ENCODE data around the gene BOLA1.
"Not testable (repeated sequence)": the region's sequence is repeated elsewhere in the genome, so short reads cannot be mapped to it uniquely, and the experiment has no call there.

BOLA1 gene

DNA sequence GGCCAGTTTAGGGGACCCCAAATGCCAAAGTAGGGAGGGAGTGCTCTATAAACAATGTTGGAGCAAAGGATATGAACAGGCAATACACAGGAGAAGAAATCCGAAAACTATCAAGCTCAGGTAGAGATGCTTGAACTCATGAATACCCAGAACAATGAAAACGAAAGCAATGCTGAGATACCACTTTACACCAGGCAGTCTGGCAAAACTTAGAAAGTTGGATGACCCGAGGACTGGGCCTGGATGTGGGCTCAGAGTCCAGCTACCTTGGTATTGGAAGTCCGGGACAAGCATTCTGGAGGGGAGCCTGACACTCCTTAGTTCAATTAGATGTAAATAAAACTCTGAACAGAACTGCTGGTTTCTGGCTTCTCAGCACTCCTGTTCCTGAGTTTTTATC lies 26.3 kb upstream of the BOLA1 start:
- H3K4me1 ChIP-seq (ENCODE audit: control insufficient read depth, insufficient read depth, low read length); H3K36me3 ChIP-seq (ENCODE audit: control insufficient read depth, insufficient read depth, low read length); H3K27ac ChIP-seq (ENCODE audit: insufficient read depth, low read depth, low read length, poor library complexity, severe bottlenecking); H3K27me3 ChIP-seq (ENCODE audit: control insufficient read depth, insufficient read depth, low read length, poor library complexity, severe bottlenecking); H3K4me3 ChIP-seq (ENCODE audit: insufficient read depth, low read depth, low read length); H3K9me3 ChIP-seq (ENCODE audit: control insufficient read depth, low read length): not testable (repeated sequence)
- WGBS, 2 experiments: no CpG with 5 or more reads among the region's 4 CpGs

GRCh38 chr1:149877211-149877946 lies 22.0 kb upstream of the BOLA1 start:
- no peak overlapping the region for H3K4me3 ChIP-seq (ENCODE audit: insufficient read depth, low read depth, low read length)
- no peaks in the 10 kb centered on the region for H3K36me3 ChIP-seq (ENCODE audit: control insufficient read depth, insufficient read depth, low read length)
- 86 to 94% methylated on average over 7 of the region's 7 CpGs for WGBS, 2 experiments

GRCh38 chr1:149879556-149879955 lies 19.8 kb upstream of the BOLA1 start:
- Histone ChIP-seq H3K27ac (ENCODE audit: insufficient read depth, low read depth, low read length, poor library complexity, severe bottlenecking) (no peak overlapping the region), H3K27me3 (ENCODE audit: control insufficient read depth, insufficient read depth, low read length, poor library complexity, severe bottlenecking) (no peaks in the 10 kb centered on the region), H3K4me3 (ENCODE audit: insufficient read depth, low read depth, low read length) (no peak overlapping the region), H3K36me3 (ENCODE audit: control insufficient read depth, insufficient read depth, low read length) (no peaks in the 10 kb centered on the region), H3K4me1 (ENCODE audit: control insufficient read depth, insufficient read depth, low read length) (peaks cover 4% of the 10 kb centered on the region), H3K9me3 (ENCODE audit: control insufficient read depth, low read length) (no peaks in the 10 kb centered on the region)
- 94 to 100% methylated on average over 1 of the region's 1 CpG for WGBS, 2 experiments

More at GRCh38 chr1:149877211-149877946, 22.0 kb upstream of the BOLA1 start:
- Histone ChIP-seq H3K27ac (ENCODE audit: insufficient read depth, low read depth, low read length, poor library complexity, severe bottlenecking) (no peak overlapping the region), H3K27me3 (ENCODE audit: control insufficient read depth, insufficient read depth, low read length, poor library complexity, severe bottlenecking) (no peaks in the 10 kb centered on the region), H3K9me3 (ENCODE audit: control insufficient read depth, low read length) (no peaks in the 10 kb centered on the region), H3K4me1 (ENCODE audit: control insufficient read depth, insufficient read depth, low read length) (no peaks in the 10 kb centered on the region)

DNA sequence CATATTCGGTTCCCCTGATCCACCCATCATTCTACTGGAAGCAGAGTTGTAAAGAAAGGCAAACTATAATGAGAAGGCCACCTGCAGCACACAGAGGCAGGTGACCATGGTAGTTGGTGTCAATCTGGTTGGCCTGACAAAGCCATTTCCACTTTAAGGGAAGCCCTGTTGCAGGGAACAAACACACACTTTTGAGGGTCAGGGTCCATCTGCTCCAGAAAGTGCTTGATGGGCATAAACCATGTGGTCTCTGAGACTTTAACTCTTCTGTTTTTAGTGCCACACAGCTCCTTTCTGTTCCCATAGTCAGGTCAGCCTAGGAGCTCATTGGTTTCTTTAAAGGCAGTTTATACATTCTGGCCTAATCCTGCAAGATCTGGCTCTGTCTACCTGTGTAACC lies 17.5 kb upstream of the BOLA1 start:
- Histone ChIP-seq H3K4me1 (ENCODE audit: control insufficient read depth, insufficient read depth, low read length) (peaks cover 4% of the 10 kb centered on the region), H3K36me3 (ENCODE audit: control insufficient read depth, insufficient read depth, low read length) (no peaks in the 10 kb centered on the region), H3K27me3 (ENCODE audit: control insufficient read depth, insufficient read depth, low read length, poor library complexity, severe bottlenecking) (no peaks in the 10 kb centered on the region), H3K27ac (ENCODE audit: insufficient read depth, low read depth, low read length, poor library complexity, severe bottlenecking) (no peak overlapping the region), H3K4me3 (ENCODE audit: insufficient read depth, low read depth, low read length) (no peak overlapping the region), H3K9me3 (ENCODE audit: control insufficient read depth, low read length) (no peaks in the 10 kb centered on the region)
- WGBS, 2 experiments: 80 to 84% methylated on average over 1 of the region's 1 CpG

DNA sequence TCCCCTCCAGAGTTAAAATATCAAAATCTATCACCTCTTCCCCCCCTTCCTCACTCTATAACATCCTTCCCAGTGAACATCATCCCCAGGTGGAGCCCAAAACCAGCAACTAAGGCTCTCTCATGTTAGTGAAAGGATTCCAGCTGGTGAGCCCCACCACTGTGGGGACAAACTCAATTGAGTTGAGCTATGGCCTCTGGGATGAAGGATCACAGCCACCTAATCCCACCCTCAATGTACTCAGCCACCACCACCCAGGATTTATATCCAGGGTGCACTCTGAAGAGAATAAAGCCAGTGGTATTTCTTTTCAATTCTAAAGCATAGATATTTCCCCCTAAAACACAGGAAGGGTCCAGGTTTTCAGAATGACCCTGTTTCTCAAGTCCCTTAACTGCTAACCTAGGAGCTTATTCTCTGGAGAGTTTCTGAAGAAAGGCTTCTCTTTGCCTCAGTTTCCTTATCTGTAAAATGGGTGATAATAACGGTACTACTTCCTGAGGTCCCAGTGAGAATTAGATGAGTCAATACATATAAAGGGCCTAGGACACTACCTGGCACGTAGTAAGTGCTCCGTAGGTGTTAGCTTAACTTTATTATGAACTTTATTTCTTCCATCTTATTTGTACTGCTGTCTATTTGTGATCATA lies 15.6 kb upstream of the BOLA1 start:
- no peaks in the 10 kb centered on the region for H3K36me3 ChIP-seq (ENCODE audit: control insufficient read depth, insufficient read depth, low read length)
- H3K4me1 ChIP-seq (ENCODE audit: control insufficient read depth, insufficient read depth, low read length): peaks cover 4% of the 10 kb centered on the region
- H3K27me3 ChIP-seq (ENCODE audit: control insufficient read depth, insufficient read depth, low read length, poor library complexity, severe bottlenecking): no peaks in the 10 kb centered on the region
- no peak overlapping the region for H3K27ac ChIP-seq (ENCODE audit: insufficient read depth, low read depth, low read length, poor library complexity, severe bottlenecking)
- H3K9me3 ChIP-seq (ENCODE audit: control insufficient read depth, low read length): no peaks in the 10 kb centered on the region
- 88 to 89% methylated on average over 3 of the region's 3 CpGs for WGBS, 2 experiments
- H3K4me3 ChIP-seq (ENCODE audit: insufficient read depth, low read depth, low read length): no peak overlapping the region

GRCh38 chr1:149884433-149885338 lies 14.7 kb upstream of the BOLA1 start:
- Histone ChIP-seq H3K9me3 (ENCODE audit: control insufficient read depth, low read length) (no peaks in the 10 kb centered on the region), H3K27ac (ENCODE audit: insufficient read depth, low read depth, low read length, poor library complexity, severe bottlenecking) (peak overlapping the region; percentile 98), H3K27me3 (ENCODE audit: control insufficient read depth, insufficient read depth, low read length, poor library complexity, severe bottlenecking) (no peaks in the 10 kb centered on the region), H3K4me1 (ENCODE audit: control insufficient read depth, insufficient read depth, low read length) (peaks cover 4% of the 10 kb centered on the region), H3K36me3 (ENCODE audit: control insufficient read depth, insufficient read depth, low read length) (no peaks in the 10 kb centered on the region), H3K4me3 (ENCODE audit: insufficient read depth, low read depth, low read length) (peak overlapping the region; percentile 80)
- 10 to 18% methylated on average over 7 to 9 of the region's 9 CpGs for WGBS, 2 experiments

DNA sequence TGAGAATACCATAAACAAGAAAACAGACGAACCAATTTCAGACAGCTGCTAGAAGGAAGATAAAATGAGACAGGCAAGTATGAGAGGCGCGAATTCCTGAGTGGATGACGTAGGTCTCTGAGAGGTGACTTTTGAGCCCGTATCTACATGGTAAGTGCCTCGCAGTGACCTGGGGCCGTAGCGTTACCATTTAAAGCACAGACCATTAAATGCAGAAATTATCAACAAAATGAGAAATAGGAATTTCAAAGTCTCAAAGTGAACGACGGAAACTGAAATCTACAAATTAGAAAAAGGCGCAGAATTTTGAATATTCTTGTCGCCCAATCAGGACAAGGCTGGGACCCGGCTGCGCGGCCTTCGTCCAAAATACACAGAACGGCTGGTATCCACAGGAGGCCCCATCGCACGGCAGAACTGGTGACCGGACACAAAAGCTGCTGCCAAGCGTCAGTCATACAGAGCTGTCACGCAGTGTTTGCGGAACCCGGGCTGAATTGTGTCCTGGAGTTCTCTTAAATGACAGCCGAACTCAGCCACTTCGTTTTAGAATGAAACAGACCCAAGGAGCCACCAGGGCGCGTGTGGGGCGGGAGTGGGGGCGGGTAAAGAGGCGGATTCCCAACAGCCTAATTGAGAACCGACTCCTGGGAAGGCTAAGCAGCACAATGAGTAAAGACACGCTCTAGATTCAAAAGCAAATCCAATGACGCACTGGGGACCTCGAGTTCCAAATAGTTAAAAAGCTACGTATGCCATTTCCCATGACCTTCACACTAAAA lies 13.8 kb upstream of the BOLA1 start:
- no peaks in the 10 kb centered on the region for H3K36me3 ChIP-seq (ENCODE audit: control insufficient read depth, insufficient read depth, low read length)
- peak overlapping the region; percentile 80 for H3K4me3 ChIP-seq (ENCODE audit: insufficient read depth, low read depth, low read length)
- no peaks in the 10 kb centered on the region for H3K27me3 ChIP-seq (ENCODE audit: control insufficient read depth, insufficient read depth, low read length, poor library complexity, severe bottlenecking)
- WGBS, 2 experiments: 1% methylated on average over 35 to 36 of the region's 36 CpGs
- peak overlapping the region; percentile 98 for H3K27ac ChIP-seq (ENCODE audit: insufficient read depth, low read depth, low read length, poor library complexity, severe bottlenecking)
- H3K9me3 ChIP-seq (ENCODE audit: control insufficient read depth, low read length): no peaks in the 10 kb centered on the region
- peaks cover 4% of the 10 kb centered on the region for H3K4me1 ChIP-seq (ENCODE audit: control insufficient read depth, insufficient read depth, low read length)

- H3K27ac ChIP-seq (ENCODE audit: insufficient read depth, low read depth, low read length, poor library complexity, severe bottlenecking): peak overlapping the region; percentile 98
- peak overlapping the region; percentile 80 for H3K4me3 ChIP-seq (ENCODE audit: insufficient read depth, low read depth, low read length)
- H3K9me3 ChIP-seq (ENCODE audit: control insufficient read depth, low read length); H3K36me3 ChIP-seq (ENCODE audit: control insufficient read depth, insufficient read depth, low read length); H3K27me3 ChIP-seq (ENCODE audit: control insufficient read depth, insufficient read depth, low read length, poor library complexity, severe bottlenecking); H3K4me1 ChIP-seq (ENCODE audit: control insufficient read depth, insufficient read depth, low read length): not testable (repeated sequence)
- WGBS, 2 experiments: 0 to 1% methylated on average over 19 of the region's 19 CpGs
Observed at GRCh38 chr1:149886121-149886395, 13.3 kb upstream of the BOLA1 start.

DNA sequence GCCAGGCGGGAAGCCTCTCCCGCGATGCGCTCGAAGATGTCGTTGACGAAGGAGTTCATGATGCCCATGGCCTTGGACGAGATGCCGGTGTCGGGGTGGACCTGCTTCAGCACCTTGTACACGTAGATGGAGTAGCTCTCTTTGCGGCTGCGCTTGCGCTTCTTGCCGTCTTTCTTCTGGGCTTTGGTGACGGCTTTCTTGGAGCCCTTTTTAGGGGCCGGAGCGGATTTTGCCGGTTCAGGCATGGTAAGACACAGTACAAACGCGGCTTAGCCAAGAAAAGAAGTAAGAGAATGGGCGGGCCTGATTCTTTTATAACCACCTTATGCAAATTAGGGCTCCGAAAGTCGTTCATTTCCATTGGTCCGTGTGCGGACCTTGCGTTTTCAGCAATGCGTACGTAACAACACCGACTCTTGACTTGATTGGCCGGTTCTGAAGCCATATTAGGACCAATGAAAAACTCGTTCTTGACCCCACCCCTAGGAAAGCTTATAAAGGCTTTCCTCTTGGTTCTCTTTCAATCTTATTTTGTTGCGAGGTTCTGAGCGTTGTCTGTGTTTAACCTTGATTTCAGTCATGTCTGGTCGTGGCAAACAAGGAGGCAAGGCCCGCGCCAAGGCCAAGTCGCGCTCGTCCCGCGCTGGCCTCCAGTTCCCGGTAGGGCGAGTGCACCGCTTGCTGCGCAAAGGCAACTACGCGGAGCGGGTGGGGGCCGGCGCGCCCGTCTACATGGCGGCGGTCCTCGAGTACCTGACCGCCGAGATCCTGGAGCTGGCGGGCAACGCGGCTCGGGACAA lies 12.8 kb upstream of the BOLA1 start:
- peak overlapping the region; percentile 98 for H3K27ac ChIP-seq (ENCODE audit: insufficient read depth, low read depth, low read length, poor library complexity, severe bottlenecking)
- no peaks in the 10 kb centered on the region for H3K27me3 ChIP-seq (ENCODE audit: control insufficient read depth, insufficient read depth, low read length, poor library complexity, severe bottlenecking)
- WGBS, 2 experiments: 0 to 1% methylated on average over 62 of the region's 62 CpGs
- no peaks in the 10 kb centered on the region for H3K36me3 ChIP-seq (ENCODE audit: control insufficient read depth, insufficient read depth, low read length)
- H3K9me3 ChIP-seq (ENCODE audit: control insufficient read depth, low read length): no peaks in the 10 kb centered on the region
- H3K4me1 ChIP-seq (ENCODE audit: control insufficient read depth, insufficient read depth, low read length): peaks cover 4% of the 10 kb centered on the region
- H3K4me3 ChIP-seq (ENCODE audit: insufficient read depth, low read depth, low read length): peak overlapping the region; percentile 80

Data from ectodermal cell (in vitro differentiated cells).